GM23338 (cell line): ENCODE data around the gene GRM8. TPM values are rescaled to one million over a fixed set of nuclear protein-coding genes. Genes with fewer than 3 reads are reported as not detected.

Experiments
- ATAC-seq: fragments of 200-7000 bp; cut with Tn5 transposase; 3 replicates; pipeline ENCODE4 v1.9.1; 2020
- DNase-seq: peaks from one replicate; pipeline ENCODE4 v3.0.0-alpha.2; 2015; ENCODE audit warnings: low spot score
- H2AFZ ChIP-seq: fragments of 200-600 bp; sonication (generic); 2 replicates; pipeline ENCODE4 v1.8.0; 2016; ENCODE audit warnings: antibody characterized with exemption, mild to moderate bottlenecking, moderate library complexity
- H3F3A ChIP-seq: fragments of 200-600 bp; sonication (generic); replicated peaks from 2 replicates; pipeline ENCODE4 v1.8.0; 2017; ENCODE audit warnings: antibody characterized with exemption, mixed run types, low read depth
- H3K27ac ChIP-seq: fragments of 200-600 bp; sonication (generic); 2 replicates; pipeline ENCODE4 v1.6.1; 2016; ENCODE audit warnings: low read depth
- H3K27me3 ChIP-seq: fragments of 200-600 bp; sonication (generic); 2 replicates; pipeline ENCODE4 v1.8.0; 2016; ENCODE audit warnings: mild to moderate bottlenecking, mixed run types, moderate library complexity; ENCODE audit not compliant: insufficient read depth
- H3K36me3 ChIP-seq: fragments of 200-600 bp; sonication (generic); 2 replicates; pipeline ENCODE4 v1.8.0; 2016; ENCODE audit warnings: mild to moderate bottlenecking; ENCODE audit not compliant: insufficient read depth
- H3K4me1 ChIP-seq: fragments of 200-600 bp; sonication (generic); 2 replicates; pipeline ENCODE4 v1.8.0; 2016; ENCODE audit warnings: mild to moderate bottlenecking, moderate library complexity; ENCODE audit not compliant: insufficient read depth
- H3K4me2 ChIP-seq: fragments of 200-600 bp; sonication (generic); 2 replicates; pipeline ENCODE4 v1.7.1; 2017; ENCODE audit warnings: mixed run types
- H3K4me3 ChIP-seq: fragments of 200-600 bp; sonication (generic); 2 replicates; pipeline ENCODE4 v1.6.1; 2016; ENCODE audit warnings: mixed run types
- H3K79me2 ChIP-seq: fragments of 200-600 bp; sonication (generic); replicated peaks from 2 replicates; pipeline ENCODE4 v1.8.0; 2017; ENCODE audit warnings: mild to moderate bottlenecking; ENCODE audit not compliant: insufficient read depth
- H3K9me2 ChIP-seq: fragments of 200-600 bp; sonication (generic); 2 replicates; pipeline ENCODE4 v1.8.0; 2017; ENCODE audit not compliant: insufficient read depth
- H4K20me1 ChIP-seq: fragments of 200-600 bp; sonication (generic); replicated peaks from 2 replicates; pipeline ENCODE4 v1.8.0; 2017; ENCODE audit warnings: mild to moderate bottlenecking; ENCODE audit not compliant: insufficient read depth
- H3K27ac Mint-ChIP-seq: 2 replicates; pipeline ENCODE4 v1.8.0; 2020; ENCODE audit warnings: inconsistent platforms, mild to moderate bottlenecking, moderate library complexity, mixed read lengths
- H3K27me3 Mint-ChIP-seq: 3 replicates; pipeline ENCODE4 v1.8.0; 2022; ENCODE audit warnings: low read depth, mild to moderate bottlenecking, moderate library complexity, mixed read lengths, inconsistent platforms; ENCODE audit not compliant: insufficient read depth, poor library complexity
- H3K36me3 Mint-ChIP-seq: 3 replicates; pipeline ENCODE4 v1.8.0; 2021; ENCODE audit warnings: low read depth, mild to moderate bottlenecking, inconsistent platforms, moderate library complexity, mixed read lengths
- H3K4me1 Mint-ChIP-seq: 3 replicates; pipeline ENCODE4 v1.8.0; 2020; ENCODE audit warnings: mild to moderate bottlenecking, inconsistent platforms, mixed read lengths
- H3K4me3 Mint-ChIP-seq: 3 replicates; pipeline ENCODE4 v1.8.0; 2021; ENCODE audit warnings: moderate library complexity, mild to moderate bottlenecking, inconsistent platforms, mixed read lengths
- H3K9me3 Mint-ChIP-seq: 3 replicates; pipeline ENCODE4 v1.8.0; 2020; ENCODE audit warnings: moderate library complexity, mild to moderate bottlenecking, inconsistent platforms, mixed read lengths
- CREB1 ChIP-seq: fragments of 250-450 bp; sonication (Bioruptor Pico); IDR thresholded peaks from 2 replicates; pipeline ENCODE4 v1.5.0; 2020; ENCODE audit warnings: low read depth, mild to moderate bottlenecking, moderate library complexity
- EZH2 ChIP-seq: fragments of 200-600 bp; sonication (generic); IDR thresholded peaks from one replicate; pipeline ENCODE4 v1.8.0; 2017; ENCODE audit warnings: antibody characterized with exemption, mild to moderate bottlenecking, low read depth; ENCODE audit not compliant: unreplicated experiment
- EZH2phosphoT487 ChIP-seq: fragments of 200-600 bp; sonication (generic); IDR thresholded peaks from one replicate; pipeline ENCODE4 v1.8.1; 2018; ENCODE audit warnings: antibody characterized with exemption; ENCODE audit not compliant: unreplicated experiment
- JUNB ChIP-seq: IDR thresholded peaks from one replicate; pipeline ENCODE4 v1.6.1; 2016; ENCODE audit warnings: antibody characterized with exemption; ENCODE audit not compliant: unreplicated experiment
- NANOG ChIP-seq: IDR thresholded peaks from 2 replicates; pipeline ENCODE4 v1.6.1; 2016; ENCODE audit warnings: antibody characterized with exemption, borderline replicate concordance
- POLR2AphosphoS5 ChIP-seq: IDR thresholded peaks from 2 replicates; pipeline ENCODE4 v1.6.1; 2016; ENCODE audit warnings: antibody characterized with exemption, low read depth
- STAT1 ChIP-seq: IDR thresholded peaks from one replicate; pipeline ENCODE4 v1.6.1; 2016; ENCODE audit warnings: antibody characterized with exemption; ENCODE audit not compliant: unreplicated experiment
- ZNF114 ChIP-seq: fragments of 250-450 bp; sonication (Bioruptor Pico); IDR thresholded peaks from 2 replicates; pipeline ENCODE4 v1.5.0; 2020; ENCODE audit warnings: mild to moderate bottlenecking, moderate library complexity
- ZNF331 ChIP-seq: fragments of 250-450 bp; sonication (Bioruptor Pico); IDR thresholded peaks from 2 replicates; pipeline ENCODE4 v1.5.0; 2020; ENCODE audit warnings: low read depth, mild to moderate bottlenecking, moderate library complexity
- polyA plus RNA-seq: library from polyadenylated mRNA; unstranded; fragments of >200 nt; fragmentation: Nextera tagmentation; extraction: Ambion mirVana; gene quantifications from 2 replicates; pipeline ENCODE4 v1.2.1, GENCODE V29; 2016
- total RNA-seq: library from RNA; depleted of rRNA; stranded (reverse); fragments of >200 nt; shearing (Covaris generic); gene quantifications from 2 replicates; pipeline ENCODE4 v1.2.3, GENCODE V29; 2014
- TF ChIP-seq, protein P1 (sequence below), 2 experiments: fragments of 200-600 bp in 1 of 2; sonication (generic) in 1 of 2; conservative IDR thresholded peaks; 2 replicates each; pipeline versions ENCODE4 v1.5.1 to v1.6.1; 2016 to 2017; ENCODE audit warnings: antibody characterized with exemption in 2 of 2, low read depth in 2 of 2, mild to moderate bottlenecking in 2 of 2, moderate library complexity in 1 of 2
- TF ChIP-seq, protein P2 (sequence below): IDR thresholded peaks from 2 replicates; pipeline ENCODE4 v1.6.1; 2016; ENCODE audit warnings: antibody characterized with exemption
- TF ChIP-seq, protein P3 (sequence below): fragments of 250-450 bp; sonication (Bioruptor Pico); IDR thresholded peaks from 2 replicates; pipeline ENCODE4 v1.5.0; 2020; ENCODE audit warnings: mild to moderate bottlenecking, moderate library complexity
- TF ChIP-seq, protein P4 (sequence below): IDR thresholded peaks from one replicate; pipeline ENCODE4 v1.6.1; 2018; ENCODE audit warnings: antibody characterized with exemption; ENCODE audit not compliant: unreplicated experiment

Gene GRM8
- total and polyA plus RNA-seq, 2 experiments from 2014 or later: 1.9 to 6.6 TPM

- Mint-ChIP-seq H3K4me1 (peaks cover 21% of the 10 kb centered on the region), H3K27me3 (peaks cover 7% of the 10 kb centered on the region), H3K36me3 (peaks cover 19% of the 10 kb centered on the region), H3K9me3 (peaks cover 26% of the 10 kb centered on the region), H3K27ac (no peak overlapping the region), H3K4me3 (no peak overlapping the region)
- Histone ChIP-seq H3F3A (no peaks in the 10 kb centered on the region), H3K36me3 (no peaks in the 10 kb centered on the region), H3K9me2 (no peaks in the 10 kb centered on the region), H3K4me2 (no peak overlapping the region), H3K4me1 (0 out of 2 replicates have a peak, but pooled peaks cover 6% of the 10 kb centered on the region), H3K4me3 (no peak overlapping the region), H4K20me1 (no peaks in the 10 kb centered on the region), H3K79me2 (no peaks in the 10 kb centered on the region), H3K27me3 (no peaks in the 10 kb centered on the region), H3K27ac (no peak overlapping the region), H2AFZ (no peak overlapping the region)
- TF ChIP-seq NANOG: no peak
- TF ChIP-seq STAT1: no peak
- TF ChIP-seq, protein P1, sequence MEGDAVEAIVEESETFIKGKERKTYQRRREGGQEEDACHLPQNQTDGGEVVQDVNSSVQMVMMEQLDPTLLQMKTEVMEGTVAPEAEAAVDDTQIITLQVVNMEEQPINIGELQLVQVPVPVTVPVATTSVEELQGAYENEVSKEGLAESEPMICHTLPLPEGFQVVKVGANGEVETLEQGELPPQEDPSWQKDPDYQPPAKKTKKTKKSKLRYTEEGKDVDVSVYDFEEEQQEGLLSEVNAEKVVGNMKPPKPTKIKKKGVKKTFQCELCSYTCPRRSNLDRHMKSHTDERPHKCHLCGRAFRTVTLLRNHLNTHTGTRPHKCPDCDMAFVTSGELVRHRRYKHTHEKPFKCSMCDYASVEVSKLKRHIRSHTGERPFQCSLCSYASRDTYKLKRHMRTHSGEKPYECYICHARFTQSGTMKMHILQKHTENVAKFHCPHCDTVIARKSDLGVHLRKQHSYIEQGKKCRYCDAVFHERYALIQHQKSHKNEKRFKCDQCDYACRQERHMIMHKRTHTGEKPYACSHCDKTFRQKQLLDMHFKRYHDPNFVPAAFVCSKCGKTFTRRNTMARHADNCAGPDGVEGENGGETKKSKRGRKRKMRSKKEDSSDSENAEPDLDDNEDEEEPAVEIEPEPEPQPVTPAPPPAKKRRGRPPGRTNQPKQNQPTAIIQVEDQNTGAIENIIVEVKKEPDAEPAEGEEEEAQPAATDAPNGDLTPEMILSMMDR (conservative IDR thresholded peaks at IDR 0.05; ENCODE audit: low read depth in 2 of 2): no peak
- TF ChIP-seq POLR2AphosphoS5: no peak
- TF ChIP-seq EZH2: no peak
- TF ChIP-seq, protein P2, sequence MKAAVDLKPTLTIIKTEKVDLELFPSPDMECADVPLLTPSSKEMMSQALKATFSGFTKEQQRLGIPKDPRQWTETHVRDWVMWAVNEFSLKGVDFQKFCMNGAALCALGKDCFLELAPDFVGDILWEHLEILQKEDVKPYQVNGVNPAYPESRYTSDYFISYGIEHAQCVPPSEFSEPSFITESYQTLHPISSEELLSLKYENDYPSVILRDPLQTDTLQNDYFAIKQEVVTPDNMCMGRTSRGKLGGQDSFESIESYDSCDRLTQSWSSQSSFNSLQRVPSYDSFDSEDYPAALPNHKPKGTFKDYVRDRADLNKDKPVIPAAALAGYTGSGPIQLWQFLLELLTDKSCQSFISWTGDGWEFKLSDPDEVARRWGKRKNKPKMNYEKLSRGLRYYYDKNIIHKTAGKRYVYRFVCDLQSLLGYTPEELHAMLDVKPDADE: no peak
- TF ChIP-seq, protein P3, sequence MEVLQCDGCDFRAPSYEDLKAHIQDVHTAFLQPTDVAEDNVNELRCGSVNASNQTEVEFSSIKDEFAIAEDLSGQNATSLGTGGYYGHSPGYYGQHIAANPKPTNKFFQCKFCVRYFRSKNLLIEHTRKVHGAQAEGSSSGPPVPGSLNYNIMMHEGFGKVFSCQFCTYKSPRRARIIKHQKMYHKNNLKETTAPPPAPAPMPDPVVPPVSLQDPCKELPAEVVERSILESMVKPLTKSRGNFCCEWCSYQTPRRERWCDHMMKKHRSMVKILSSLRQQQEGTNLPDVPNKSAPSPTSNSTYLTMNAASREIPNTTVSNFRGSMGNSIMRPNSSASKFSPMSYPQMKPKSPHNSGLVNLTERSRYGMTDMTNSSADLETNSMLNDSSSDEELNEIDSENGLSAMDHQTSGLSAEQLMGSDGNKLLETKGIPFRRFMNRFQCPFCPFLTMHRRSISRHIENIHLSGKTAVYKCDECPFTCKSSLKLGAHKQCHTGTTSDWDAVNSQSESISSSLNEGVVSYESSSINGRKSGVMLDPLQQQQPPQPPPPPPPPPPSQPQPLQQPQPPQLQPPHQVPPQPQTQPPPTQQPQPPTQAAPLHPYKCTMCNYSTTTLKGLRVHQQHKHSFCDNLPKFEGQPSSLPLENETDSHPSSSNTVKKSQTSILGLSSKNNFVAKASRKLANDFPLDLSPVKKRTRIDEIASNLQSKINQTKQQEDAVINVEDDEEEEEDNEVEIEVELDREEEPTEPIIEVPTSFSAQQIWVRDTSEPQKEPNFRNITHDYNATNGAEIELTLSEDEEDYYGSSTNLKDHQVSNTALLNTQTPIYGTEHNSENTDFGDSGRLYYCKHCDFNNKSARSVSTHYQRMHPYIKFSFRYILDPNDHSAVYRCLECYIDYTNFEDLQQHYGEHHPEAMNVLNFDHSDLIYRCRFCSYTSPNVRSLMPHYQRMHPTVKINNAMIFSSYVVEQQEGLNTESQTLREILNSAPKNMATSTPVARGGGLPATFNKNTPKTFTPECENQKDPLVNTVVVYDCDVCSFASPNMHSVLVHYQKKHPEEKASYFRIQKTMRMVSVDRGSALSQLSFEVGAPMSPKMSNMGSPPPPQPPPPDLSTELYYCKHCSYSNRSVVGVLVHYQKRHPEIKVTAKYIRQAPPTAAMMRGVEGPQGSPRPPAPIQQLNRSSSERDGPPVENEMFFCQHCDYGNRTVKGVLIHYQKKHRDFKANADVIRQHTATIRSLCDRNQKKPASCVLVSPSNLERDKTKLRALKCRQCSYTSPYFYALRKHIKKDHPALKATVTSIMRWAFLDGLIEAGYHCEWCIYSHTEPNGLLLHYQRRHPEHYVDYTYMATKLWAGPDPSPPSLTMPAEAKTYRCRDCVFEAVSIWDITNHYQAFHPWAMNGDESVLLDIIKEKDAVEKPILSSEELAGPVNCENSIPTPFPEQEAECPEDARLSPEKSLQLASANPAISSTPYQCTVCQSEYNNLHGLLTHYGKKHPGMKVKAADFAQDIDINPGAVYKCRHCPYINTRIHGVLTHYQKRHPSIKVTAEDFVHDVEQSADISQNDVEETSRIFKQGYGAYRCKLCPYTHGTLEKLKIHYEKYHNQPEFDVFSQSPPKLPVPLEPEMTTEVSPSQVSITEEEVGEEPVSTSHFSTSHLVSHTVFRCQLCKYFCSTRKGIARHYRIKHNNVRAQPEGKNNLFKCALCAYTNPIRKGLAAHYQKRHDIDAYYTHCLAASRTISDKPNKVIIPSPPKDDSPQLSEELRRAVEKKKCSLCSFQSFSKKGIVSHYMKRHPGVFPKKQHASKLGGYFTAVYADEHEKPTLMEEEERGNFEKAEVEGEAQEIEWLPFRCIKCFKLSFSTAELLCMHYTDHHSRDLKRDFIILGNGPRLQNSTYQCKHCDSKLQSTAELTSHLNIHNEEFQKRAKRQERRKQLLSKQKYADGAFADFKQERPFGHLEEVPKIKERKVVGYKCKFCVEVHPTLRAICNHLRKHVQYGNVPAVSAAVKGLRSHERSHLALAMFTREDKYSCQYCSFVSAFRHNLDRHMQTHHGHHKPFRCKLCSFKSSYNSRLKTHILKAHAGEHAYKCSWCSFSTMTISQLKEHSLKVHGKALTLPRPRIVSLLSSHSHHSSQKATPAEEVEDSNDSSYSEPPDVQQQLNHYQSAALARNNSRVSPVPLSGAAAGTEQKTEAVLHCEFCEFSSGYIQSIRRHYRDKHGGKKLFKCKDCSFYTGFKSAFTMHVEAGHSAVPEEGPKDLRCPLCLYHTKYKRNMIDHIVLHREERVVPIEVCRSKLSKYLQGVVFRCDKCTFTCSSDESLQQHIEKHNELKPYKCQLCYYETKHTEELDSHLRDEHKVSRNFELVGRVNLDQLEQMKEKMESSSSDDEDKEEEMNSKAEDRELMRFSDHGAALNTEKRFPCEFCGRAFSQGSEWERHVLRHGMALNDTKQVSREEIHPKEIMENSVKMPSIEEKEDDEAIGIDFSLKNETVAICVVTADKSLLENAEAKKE (CRISPR knock-in tag): no peak
- TF ChIP-seq EZH2phosphoT487: no peak
- no peak for TF ChIP-seq ZNF331
- no peak for TF ChIP-seq CREB1
- no peak for TF ChIP-seq ZNF114 (CRISPR knock-in tag)
- TF ChIP-seq, protein P4, sequence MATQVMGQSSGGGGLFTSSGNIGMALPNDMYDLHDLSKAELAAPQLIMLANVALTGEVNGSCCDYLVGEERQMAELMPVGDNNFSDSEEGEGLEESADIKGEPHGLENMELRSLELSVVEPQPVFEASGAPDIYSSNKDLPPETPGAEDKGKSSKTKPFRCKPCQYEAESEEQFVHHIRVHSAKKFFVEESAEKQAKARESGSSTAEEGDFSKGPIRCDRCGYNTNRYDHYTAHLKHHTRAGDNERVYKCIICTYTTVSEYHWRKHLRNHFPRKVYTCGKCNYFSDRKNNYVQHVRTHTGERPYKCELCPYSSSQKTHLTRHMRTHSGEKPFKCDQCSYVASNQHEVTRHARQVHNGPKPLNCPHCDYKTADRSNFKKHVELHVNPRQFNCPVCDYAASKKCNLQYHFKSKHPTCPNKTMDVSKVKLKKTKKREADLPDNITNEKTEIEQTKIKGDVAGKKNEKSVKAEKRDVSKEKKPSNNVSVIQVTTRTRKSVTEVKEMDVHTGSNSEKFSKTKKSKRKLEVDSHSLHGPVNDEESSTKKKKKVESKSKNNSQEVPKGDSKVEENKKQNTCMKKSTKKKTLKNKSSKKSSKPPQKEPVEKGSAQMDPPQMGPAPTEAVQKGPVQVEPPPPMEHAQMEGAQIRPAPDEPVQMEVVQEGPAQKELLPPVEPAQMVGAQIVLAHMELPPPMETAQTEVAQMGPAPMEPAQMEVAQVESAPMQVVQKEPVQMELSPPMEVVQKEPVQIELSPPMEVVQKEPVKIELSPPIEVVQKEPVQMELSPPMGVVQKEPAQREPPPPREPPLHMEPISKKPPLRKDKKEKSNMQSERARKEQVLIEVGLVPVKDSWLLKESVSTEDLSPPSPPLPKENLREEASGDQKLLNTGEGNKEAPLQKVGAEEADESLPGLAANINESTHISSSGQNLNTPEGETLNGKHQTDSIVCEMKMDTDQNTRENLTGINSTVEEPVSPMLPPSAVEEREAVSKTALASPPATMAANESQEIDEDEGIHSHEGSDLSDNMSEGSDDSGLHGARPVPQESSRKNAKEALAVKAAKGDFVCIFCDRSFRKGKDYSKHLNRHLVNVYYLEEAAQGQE: no peak
- no peak for TF ChIP-seq JUNB
- no peak for ATAC-seq
- no peak for DNase-seq
Measured at GRCh38 chr7:126686474-126686873, 566.3 kb downstream of the GRM8 start.
